IPS-18a (cell line): ENCODE results near the gene B3GLCT.
"Not testable (repeated sequence)": the region's sequence is repeated elsewhere in the genome, so short reads cannot be mapped to it uniquely, and the experiment has no call there.

ENCODE experiments used
- H3K27ac ChIP-seq: one replicate; pipeline ENCODE4 v1.5.1; 2013; ENCODE audit warnings: low read length
- H3K27me3 ChIP-seq: one replicate; pipeline ENCODE4 v1.6.1; 2013; ENCODE audit warnings: mild to moderate bottlenecking, low read length; ENCODE audit not compliant: control insufficient read depth, insufficient read depth
- H3K36me3 ChIP-seq: one replicate; pipeline ENCODE4 v1.6.1; 2013; ENCODE audit warnings: low read depth, low read length; ENCODE audit not compliant: control insufficient read depth
- H3K4me1 ChIP-seq: one replicate; pipeline ENCODE4 v1.6.1; 2013; ENCODE audit warnings: low read depth, low read length; ENCODE audit not compliant: control insufficient read depth
- H3K4me3 ChIP-seq: one replicate; pipeline ENCODE4 v1.5.1; 2013; ENCODE audit warnings: low read length
- H3K9ac ChIP-seq: one replicate; pipeline ENCODE4 v1.6.1; 2013; ENCODE audit warnings: mild to moderate bottlenecking, low read length, moderate library complexity
- H3K9me3 ChIP-seq: one replicate; pipeline ENCODE4 v1.6.1; 2013; ENCODE audit warnings: low read depth, low read length; ENCODE audit not compliant: control insufficient read depth

B3GLCT gene

GRCh38 chr13:31168166-31168565 lies 31.6 kb upstream of the B3GLCT start:
- H3K9ac ChIP-seq = no peak overlapping the region
- H3K4me1 ChIP-seq = no peaks in the 10 kb centered on the region
- H3K4me3 ChIP-seq = no peak overlapping the region
- no peaks in the 10 kb centered on the region for H3K36me3 ChIP-seq
- H3K27ac ChIP-seq = no peak overlapping the region
- H3K9me3 ChIP-seq = no peaks in the 10 kb centered on the region
- no peaks in the 10 kb centered on the region for H3K27me3 ChIP-seq

DNA sequence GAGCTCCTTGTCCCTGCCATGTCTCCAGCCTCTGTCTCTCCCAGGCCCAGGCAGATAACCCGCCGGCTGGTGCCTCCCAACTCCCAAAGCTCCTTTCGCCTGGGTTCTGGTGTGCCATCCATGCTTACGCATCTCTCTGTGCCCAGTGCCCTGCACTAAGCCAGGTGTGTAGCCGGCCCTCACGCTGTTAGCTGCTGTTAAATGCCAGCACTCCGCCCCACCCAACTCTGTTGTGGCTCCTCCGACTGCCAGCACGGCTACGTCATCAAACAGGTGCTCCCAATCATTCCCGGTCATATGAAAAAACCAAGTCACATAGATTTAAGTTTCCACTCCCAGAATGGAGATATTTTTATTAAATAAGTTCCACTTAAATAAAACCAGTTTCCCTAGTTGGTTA lies 31.0 kb upstream of the B3GLCT start:
- no peaks in the 10 kb centered on the region for H3K36me3 ChIP-seq
- H3K27me3 ChIP-seq = no peaks in the 10 kb centered on the region
- no peak overlapping the region for H3K27ac ChIP-seq
- no peak overlapping the region for H3K9ac ChIP-seq
- H3K9me3 ChIP-seq = no peaks in the 10 kb centered on the region
- H3K4me3 ChIP-seq = no peak overlapping the region
- H3K4me1 ChIP-seq = no peaks in the 10 kb centered on the region

GRCh38 chr13:31172001-31172400 lies 27.8 kb upstream of the B3GLCT start:
- Histone ChIP-seq H3K36me3 (no peaks in the 10 kb centered on the region), H3K9ac (no peak overlapping the region), H3K27ac (no peak overlapping the region), H3K4me1 (no peaks in the 10 kb centered on the region), H3K27me3 (no peaks in the 10 kb centered on the region), H3K9me3 (no peaks in the 10 kb centered on the region), H3K4me3 (no peak overlapping the region)

- Histone ChIP-seq H3K9me3 (no peaks in the 10 kb centered on the region), H3K4me1 (no peaks in the 10 kb centered on the region), H3K27me3 (no peaks in the 10 kb centered on the region), H3K27ac (no peak overlapping the region), H3K9ac (no peak overlapping the region), H3K4me3 (no peak overlapping the region), H3K36me3 (no peaks in the 10 kb centered on the region)
Observed at GRCh38 chr13:31172535-31172934, 27.2 kb upstream of the B3GLCT start.

DNA sequence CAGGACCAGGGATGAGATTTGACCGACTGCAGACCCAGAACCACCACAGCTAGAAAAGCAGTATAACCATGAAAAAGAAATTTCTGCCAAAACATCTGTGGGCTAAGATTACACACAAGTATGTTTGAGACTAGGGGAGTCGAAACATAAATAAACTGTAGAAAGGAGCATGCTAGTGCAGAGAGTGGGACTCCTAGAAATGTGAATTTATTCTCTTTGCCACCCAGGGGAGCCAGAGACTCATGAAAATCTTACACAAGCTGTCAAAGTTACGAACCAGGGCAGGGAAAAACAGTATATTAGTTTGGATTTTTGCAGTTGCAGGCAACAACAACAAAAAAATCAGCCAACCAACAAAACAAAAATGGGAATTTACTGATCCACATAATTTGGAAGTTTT lies 25.8 kb upstream of the B3GLCT start:
- no peaks in the 10 kb centered on the region for H3K9me3 ChIP-seq
- H3K27me3 ChIP-seq = no peaks in the 10 kb centered on the region
- no peak overlapping the region for H3K27ac ChIP-seq
- H3K4me1 ChIP-seq = no peaks in the 10 kb centered on the region
- H3K36me3 ChIP-seq = no peaks in the 10 kb centered on the region
- no peak overlapping the region for H3K4me3 ChIP-seq
- H3K9ac ChIP-seq = no peak overlapping the region

GRCh38 chr13:31175847-31176532 lies 23.8 kb upstream of the B3GLCT start:
- H3K9me3 ChIP-seq = no peaks in the 10 kb centered on the region
- no peaks in the 10 kb centered on the region for H3K27me3 ChIP-seq
- H3K27ac ChIP-seq = no peak overlapping the region
- H3K4me3 ChIP-seq = no peak overlapping the region
- H3K36me3 ChIP-seq = no peaks in the 10 kb centered on the region
- no peak overlapping the region for H3K9ac ChIP-seq
- H3K4me1 ChIP-seq = no peaks in the 10 kb centered on the region

DNA sequence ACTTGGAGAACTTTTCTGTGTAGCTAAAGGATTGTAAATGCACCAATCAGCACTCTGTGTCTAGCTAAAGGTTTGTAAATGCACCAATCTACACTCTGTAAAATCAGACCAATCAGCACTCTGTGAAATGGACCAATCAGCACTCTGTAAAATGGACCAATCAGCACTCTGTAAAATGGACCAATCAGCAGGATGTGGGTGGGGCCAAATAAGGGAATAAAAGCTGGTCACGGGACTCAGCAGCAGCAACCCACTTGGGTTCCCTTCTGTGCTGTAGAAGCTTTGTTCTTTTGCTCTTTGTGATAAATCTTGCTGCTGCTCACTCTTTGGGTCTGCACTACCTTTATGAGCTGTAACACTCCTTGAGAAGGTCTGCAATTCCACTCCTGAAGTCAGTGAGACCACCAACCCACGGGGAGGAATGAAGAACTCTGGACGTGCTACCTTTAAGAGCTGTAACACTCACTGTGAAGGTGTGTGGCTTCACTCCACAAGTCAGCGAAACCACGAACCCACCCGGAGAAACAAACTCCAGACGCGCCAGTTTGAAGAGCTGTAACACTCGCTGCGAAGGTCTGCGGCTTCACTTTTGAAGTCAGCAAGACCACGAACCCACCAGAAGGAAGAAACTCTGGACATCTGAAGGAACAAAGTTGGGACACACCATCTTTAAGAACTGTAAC lies 21.8 kb upstream of the B3GLCT start:
- not testable (repeated sequence) for H3K9ac ChIP-seq, H3K4me1 ChIP-seq, H3K27ac ChIP-seq, H3K4me3 ChIP-seq, H3K9me3 ChIP-seq, H3K36me3 ChIP-seq, H3K27me3 ChIP-seq

- Histone ChIP-seq H3K4me1 (no peaks in the 10 kb centered on the region), H3K9me3 (no peaks in the 10 kb centered on the region), H3K36me3 (no peaks in the 10 kb centered on the region), H3K27me3 (no peaks in the 10 kb centered on the region), H3K27ac (no peak overlapping the region), H3K9ac (no peak overlapping the region), H3K4me3 (no peak overlapping the region)
Observed at GRCh38 chr13:31179241-31179640, 20.5 kb upstream of the B3GLCT start.

- H3K27me3 ChIP-seq = no peaks in the 10 kb centered on the region
- no peaks in the 10 kb centered on the region for H3K4me1 ChIP-seq
Observed at GRCh38 chr13:31179754-31180153, 20.0 kb upstream of the B3GLCT start.

DNA sequence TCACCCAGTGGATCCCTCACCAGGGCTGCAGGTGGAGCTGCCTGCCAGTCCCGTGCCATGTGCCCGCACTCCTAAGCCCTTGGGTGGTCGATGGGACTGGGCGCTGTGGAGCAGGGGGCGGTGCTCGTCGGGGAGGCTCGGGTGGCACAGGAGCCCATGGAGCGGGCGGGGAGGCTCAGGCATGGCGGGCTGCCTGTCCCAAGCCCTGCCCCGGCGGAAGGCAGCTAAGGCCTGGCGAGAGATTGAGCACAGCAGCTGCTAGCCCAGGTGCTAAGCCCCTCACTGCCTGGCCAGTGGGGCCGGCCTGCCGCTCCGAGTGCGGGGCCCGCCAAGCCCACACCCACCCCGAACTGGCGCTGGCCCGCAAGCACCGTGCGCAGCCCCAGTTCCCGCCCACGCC lies 16.8 kb upstream of the B3GLCT start:
- Histone ChIP-seq H3K27ac (no peak overlapping the region), H3K4me3 (no peak overlapping the region), H3K4me1 (no peaks in the 10 kb centered on the region), H3K27me3 (no peaks in the 10 kb centered on the region), H3K9me3 (no peaks in the 10 kb centered on the region), H3K9ac (no peak overlapping the region), H3K36me3 (no peaks in the 10 kb centered on the region)

More at GRCh38 chr13:31179754-31180153, 20.0 kb upstream of the B3GLCT start:
- Histone ChIP-seq H3K9ac (no peak overlapping the region), H3K4me3 (no peak overlapping the region), H3K36me3 (no peaks in the 10 kb centered on the region), H3K9me3 (no peaks in the 10 kb centered on the region), H3K27ac (no peak overlapping the region)

DNA sequence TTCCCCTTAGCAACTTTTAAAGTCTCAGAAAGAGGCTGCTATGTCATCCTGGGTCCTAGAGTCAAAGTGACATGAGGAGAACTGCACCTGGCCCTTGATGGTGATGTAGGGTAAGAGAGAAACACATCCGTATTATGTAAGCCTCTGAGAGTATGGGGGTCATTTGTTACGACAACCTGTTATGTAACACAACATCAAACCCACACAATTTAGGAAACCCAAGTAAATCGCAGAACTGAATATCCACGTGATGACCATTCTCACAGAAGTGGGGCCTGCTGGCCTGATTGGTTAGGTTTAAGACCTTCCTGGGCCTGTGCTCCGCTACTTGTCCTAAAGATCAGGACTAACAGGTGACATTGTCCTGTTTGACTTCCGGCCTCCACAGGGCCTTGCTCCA lies 15.3 kb upstream of the B3GLCT start:
- no peak overlapping the region for H3K4me3 ChIP-seq
- H3K27ac ChIP-seq = no peak overlapping the region
- no peaks in the 10 kb centered on the region for H3K36me3 ChIP-seq
- H3K9ac ChIP-seq = no peak overlapping the region
- H3K27me3 ChIP-seq = no peaks in the 10 kb centered on the region
- H3K4me1 ChIP-seq = no peaks in the 10 kb centered on the region
- H3K9me3 ChIP-seq = no peaks in the 10 kb centered on the region

- no peaks in the 10 kb centered on the region for H3K4me1 ChIP-seq
- no peaks in the 10 kb centered on the region for H3K9me3 ChIP-seq
- no peak overlapping the region for H3K4me3 ChIP-seq
- no peaks in the 10 kb centered on the region for H3K27me3 ChIP-seq
- H3K9ac ChIP-seq = no peak overlapping the region
- H3K27ac ChIP-seq = no peak overlapping the region
- no peaks in the 10 kb centered on the region for H3K36me3 ChIP-seq
Observed at GRCh38 chr13:31184981-31185645, 14.7 kb upstream of the B3GLCT start.
